Mucosa of descending colon (tissue), 3 donors: Measurements from ENCODE around the gene NR2F2. TPM values are rescaled to one million over a fixed set of nuclear protein-coding genes. Genes with fewer than 3 reads are reported as not detected.

ENCODE experiments used
- ATAC-seq: fragments of 200-7000 bp; cut with Tn5 transposase; one replicate; pipeline ENCODE4 v1.9.1; 2020; ENCODE audit warnings: mild to moderate bottlenecking, moderate library complexity
- DNase-seq, 3 donors: peaks; one replicate each; pipeline ENCODE4 v3.0.0-alpha.2; 2020
- H3K36me3 ChIP-seq: fragments of 200-600 bp; one replicate; pipeline ENCODE4 v1.8.0; 2021; ENCODE audit warnings: low read depth, mild to moderate bottlenecking
- H3K4me1 ChIP-seq: fragments of 200-600 bp; one replicate; pipeline ENCODE4 v1.8.0; 2021; ENCODE audit warnings: low read depth, mild to moderate bottlenecking
- H3K4me3 ChIP-seq: fragments of 200-600 bp; one replicate; pipeline ENCODE4 v1.8.0; 2021; ENCODE audit warnings: mild to moderate bottlenecking
- H3K9me3 ChIP-seq: fragments of 200-600 bp; one replicate; pipeline ENCODE4 v1.8.0; 2021; ENCODE audit warnings: mild to moderate bottlenecking
- CTCF ChIP-seq: fragments of 200-600 bp; IDR thresholded peaks from one replicate; pipeline ENCODE4 v1.8.0; 2022; ENCODE audit warnings: antibody characterized with exemption, mild to moderate bottlenecking
- intact Hi-C, 2 donors: fragments of 100-400 bp; cut with DNase I in 1 of 2; cut with micrococcal nuclease in 1 of 2; formaldehyde crosslinking; loops; one replicate each; pipeline versions ENCODE4 v1.11.0 to v1.11.1; 2022; cut with DNase I, micrococcal nuclease
- total RNA-seq, 3 donors: library from RNA; stranded (reverse); fragmentation: NEBNext Ultra II Directional in 2 of 3; extraction: Animal tissue kit (Norgen Biotek cat#: 25700) in 2 of 3; gene quantifications; one replicate each; pipeline versions ENCODE4 v1.2.1 to v1.2.4, GENCODE V29; 2021 to 2023
- donor health status: DM: no; HTN: no; CAD: no; lungs with moderate emphysema.
- donor health status: DM: no; HTN: no; CAD: no.
- donor health status: DM: no; HTN: yes; CAD: no.

The NR2F2 gene
- total RNA-seq, 3 donors from 2014 or later: 31.9 to 79.3 (median 36.8) TPM

GRCh38 chr15:96366526-96366877 lies 36.0 kb downstream of the NR2F2 start:
- no peak overlapping the region for H3K4me3 ChIP-seq
- intact Hi-C loops: no loop called here
- DNase-seq: no peak
- H3K36me3 ChIP-seq: no peaks in the 10 kb centered on the region
- TF ChIP-seq CTCF: no peak
- H3K9me3 ChIP-seq: no peaks in the 10 kb centered on the region
- H3K4me1 ChIP-seq: no peaks in the 10 kb centered on the region
- no peak for ATAC-seq

GRCh38 chr15:96367311-96368200 lies 37.1 kb downstream of the NR2F2 start:
- H3K4me3 ChIP-seq: no peak overlapping the region
- H3K36me3 ChIP-seq: no peaks in the 10 kb centered on the region
- DNase-seq: no peak
- no peaks in the 10 kb centered on the region for H3K4me1 ChIP-seq
- intact Hi-C loops: no loop called here
- H3K9me3 ChIP-seq: no peaks in the 10 kb centered on the region
- ATAC-seq: no peak
- TF ChIP-seq CTCF: no peak

- H3K36me3 ChIP-seq: no peaks in the 10 kb centered on the region
- intact Hi-C loops: no loop called here
- no peaks in the 10 kb centered on the region for H3K9me3 ChIP-seq
- no peaks in the 10 kb centered on the region for H3K4me1 ChIP-seq
- no peak overlapping the region for H3K4me3 ChIP-seq
- no peak for TF ChIP-seq CTCF
- no peak for ATAC-seq
- no peak for DNase-seq
Observed at GRCh38 chr15:96369351-96369750, 38.9 kb downstream of the NR2F2 start.

- Histone ChIP-seq H3K4me1 (no peaks in the 10 kb centered on the region), H3K36me3 (no peaks in the 10 kb centered on the region), H3K4me3 (no peak overlapping the region), H3K9me3 (no peaks in the 10 kb centered on the region)
- ATAC-seq: no peak
- no peak for DNase-seq
- TF ChIP-seq CTCF: no peak
- intact Hi-C loops: no loop called here
Observed at GRCh38 chr15:96369825-96370621, 39.5 kb downstream of the NR2F2 start.

- Histone ChIP-seq H3K4me3 (no peak overlapping the region), H3K9me3 (no peaks in the 10 kb centered on the region), H3K4me1 (no peaks in the 10 kb centered on the region), H3K36me3 (no peaks in the 10 kb centered on the region)
- intact Hi-C loops: no loop called here
- no peak for DNase-seq
- TF ChIP-seq CTCF: no peak
- ATAC-seq: no peak
Observed at GRCh38 chr15:96372554-96372953, 42.1 kb downstream of the NR2F2 start.
